Right lobe of liver (tissue), 4 donors: ENCODE results near the gene HSPA5.
"Not testable (repeated sequence)": the region's sequence is repeated elsewhere in the genome, so short reads cannot be mapped to it uniquely, and the experiment has no call there.

Source experiments
- POLR2A ChIP-seq: fragments of 450-650 bp; IDR thresholded peaks from one replicate; pipeline ENCODE4 v1.6.1; 2017; ENCODE audit warnings: antibody characterized with exemption, mild to moderate bottlenecking
- TF ChIP-seq, protein P1 (sequence below), 4 donors: fragments of 200-600 bp in 3 of 4; fragments of 450-650 bp in 1 of 4; IDR thresholded peaks; one replicate each; pipeline versions ENCODE4 v1.5.1 to v1.8.0; 2016 to 2022; ENCODE audit warnings: antibody characterized with exemption in 4 of 4, mild to moderate bottlenecking in 2 of 4
- donor health status: DM: no; HTN: no; CAD: no.
- donor health status: DM: no; HTN: no; CAD: no.
- donor health status: DM: no; HTN: yes; CAD: no.

DNA sequence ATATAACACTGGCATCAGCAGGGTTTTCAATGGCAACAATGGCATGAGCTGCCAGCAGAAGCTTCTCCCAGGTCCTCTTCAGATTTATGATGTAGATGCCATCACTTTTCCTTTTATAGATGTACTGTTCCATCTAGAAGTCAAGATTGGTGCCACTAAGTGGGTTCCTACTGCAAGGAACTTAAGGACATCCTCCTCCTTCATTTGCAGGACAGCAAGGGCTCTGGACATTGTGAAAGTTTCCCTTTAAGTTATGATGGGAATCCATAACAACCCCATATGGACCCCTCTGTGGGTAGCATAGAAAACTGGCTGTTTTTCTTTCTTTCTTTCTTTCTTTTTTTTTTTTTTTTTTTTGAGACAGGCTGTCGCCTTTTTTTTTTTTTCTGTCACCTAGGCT, 45.6 kb downstream of the HSPA5 start:
- TF ChIP-seq POLR2A, result not testable (repeated sequence)
- TF ChIP-seq, protein P1, sequence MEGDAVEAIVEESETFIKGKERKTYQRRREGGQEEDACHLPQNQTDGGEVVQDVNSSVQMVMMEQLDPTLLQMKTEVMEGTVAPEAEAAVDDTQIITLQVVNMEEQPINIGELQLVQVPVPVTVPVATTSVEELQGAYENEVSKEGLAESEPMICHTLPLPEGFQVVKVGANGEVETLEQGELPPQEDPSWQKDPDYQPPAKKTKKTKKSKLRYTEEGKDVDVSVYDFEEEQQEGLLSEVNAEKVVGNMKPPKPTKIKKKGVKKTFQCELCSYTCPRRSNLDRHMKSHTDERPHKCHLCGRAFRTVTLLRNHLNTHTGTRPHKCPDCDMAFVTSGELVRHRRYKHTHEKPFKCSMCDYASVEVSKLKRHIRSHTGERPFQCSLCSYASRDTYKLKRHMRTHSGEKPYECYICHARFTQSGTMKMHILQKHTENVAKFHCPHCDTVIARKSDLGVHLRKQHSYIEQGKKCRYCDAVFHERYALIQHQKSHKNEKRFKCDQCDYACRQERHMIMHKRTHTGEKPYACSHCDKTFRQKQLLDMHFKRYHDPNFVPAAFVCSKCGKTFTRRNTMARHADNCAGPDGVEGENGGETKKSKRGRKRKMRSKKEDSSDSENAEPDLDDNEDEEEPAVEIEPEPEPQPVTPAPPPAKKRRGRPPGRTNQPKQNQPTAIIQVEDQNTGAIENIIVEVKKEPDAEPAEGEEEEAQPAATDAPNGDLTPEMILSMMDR (IDR thresholded peaks at IDR 0.05), result not testable (repeated sequence)
